ENCODE measurements around the gene CELA2A. TPM values are rescaled to one million over a fixed set of nuclear protein-coding genes. Genes with fewer than 3 reads are reported as not detected.

The CELA2A gene
- total and polyA plus RNA-seq, 8 donors, result 360 to 20,184 (median 3,756) TPM

DNA sequence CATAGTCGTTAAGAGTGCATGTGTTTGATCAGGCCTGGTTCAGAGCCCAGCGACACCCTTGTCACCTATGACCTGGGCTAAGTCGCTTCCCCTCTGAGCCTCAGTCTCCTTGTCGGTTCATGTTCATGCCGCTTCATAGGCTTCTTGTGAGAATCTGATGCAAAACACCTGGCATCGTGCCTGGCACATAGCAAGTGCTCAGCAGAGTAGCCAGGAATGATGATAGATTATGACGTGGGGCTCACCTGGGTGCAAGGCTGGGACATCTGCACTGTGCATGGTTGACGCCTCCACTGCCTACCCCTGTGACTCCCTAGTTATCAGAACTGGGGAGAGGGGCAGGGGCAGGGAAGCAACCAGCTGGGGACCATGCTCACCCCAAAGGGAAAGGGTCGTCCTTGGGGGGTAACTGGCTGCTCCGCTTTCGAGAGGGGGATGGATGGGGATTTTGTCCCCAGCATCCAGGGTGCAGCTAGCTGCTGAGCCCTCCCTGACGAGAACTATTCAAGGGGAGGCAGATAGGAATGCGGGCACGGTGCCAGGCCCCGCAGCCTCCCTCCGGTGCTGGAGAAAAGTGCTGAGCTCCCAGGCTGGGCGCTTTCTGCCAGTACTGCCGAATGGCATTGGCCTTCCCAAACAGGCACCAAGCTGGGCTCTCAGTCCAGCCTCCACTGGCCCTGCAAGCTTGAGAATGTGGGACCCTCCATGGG lies 37.6 kb upstream of the CELA2A start:
- no peak for FAIRE-seq
- Histone ChIP-seq H3K4me1 (peaks cover 12 to 75% (median 36%) of the 10 kb centered on the region in 3 donors), H3K27me3 (no peaks in the 10 kb centered on the region), H3K27ac (peak overlapping the region in 2 of 4 donors; percentile 1 to 21), H3K9me3 (no peaks in the 10 kb centered on the region), H3K36me3 (no peaks in the 10 kb centered on the region), H3K4me3 (no peak overlapping the region)
- peak in 4 of 6 donors; percentile 50 to 79 (median 72) for DNase-seq
- TF ChIP-seq, protein P1, sequence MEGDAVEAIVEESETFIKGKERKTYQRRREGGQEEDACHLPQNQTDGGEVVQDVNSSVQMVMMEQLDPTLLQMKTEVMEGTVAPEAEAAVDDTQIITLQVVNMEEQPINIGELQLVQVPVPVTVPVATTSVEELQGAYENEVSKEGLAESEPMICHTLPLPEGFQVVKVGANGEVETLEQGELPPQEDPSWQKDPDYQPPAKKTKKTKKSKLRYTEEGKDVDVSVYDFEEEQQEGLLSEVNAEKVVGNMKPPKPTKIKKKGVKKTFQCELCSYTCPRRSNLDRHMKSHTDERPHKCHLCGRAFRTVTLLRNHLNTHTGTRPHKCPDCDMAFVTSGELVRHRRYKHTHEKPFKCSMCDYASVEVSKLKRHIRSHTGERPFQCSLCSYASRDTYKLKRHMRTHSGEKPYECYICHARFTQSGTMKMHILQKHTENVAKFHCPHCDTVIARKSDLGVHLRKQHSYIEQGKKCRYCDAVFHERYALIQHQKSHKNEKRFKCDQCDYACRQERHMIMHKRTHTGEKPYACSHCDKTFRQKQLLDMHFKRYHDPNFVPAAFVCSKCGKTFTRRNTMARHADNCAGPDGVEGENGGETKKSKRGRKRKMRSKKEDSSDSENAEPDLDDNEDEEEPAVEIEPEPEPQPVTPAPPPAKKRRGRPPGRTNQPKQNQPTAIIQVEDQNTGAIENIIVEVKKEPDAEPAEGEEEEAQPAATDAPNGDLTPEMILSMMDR (IDR thresholded peaks at IDR 0.05), result no peak
- 33 to 46% methylated on average over 18 of the region's 18 CpGs for WGBS, 2 donors
- ATAC-seq, result peak; percentile 4 to 14 (median 8)
- intact Hi-C loops (cut with DNase I), result no loop called here

DNA sequence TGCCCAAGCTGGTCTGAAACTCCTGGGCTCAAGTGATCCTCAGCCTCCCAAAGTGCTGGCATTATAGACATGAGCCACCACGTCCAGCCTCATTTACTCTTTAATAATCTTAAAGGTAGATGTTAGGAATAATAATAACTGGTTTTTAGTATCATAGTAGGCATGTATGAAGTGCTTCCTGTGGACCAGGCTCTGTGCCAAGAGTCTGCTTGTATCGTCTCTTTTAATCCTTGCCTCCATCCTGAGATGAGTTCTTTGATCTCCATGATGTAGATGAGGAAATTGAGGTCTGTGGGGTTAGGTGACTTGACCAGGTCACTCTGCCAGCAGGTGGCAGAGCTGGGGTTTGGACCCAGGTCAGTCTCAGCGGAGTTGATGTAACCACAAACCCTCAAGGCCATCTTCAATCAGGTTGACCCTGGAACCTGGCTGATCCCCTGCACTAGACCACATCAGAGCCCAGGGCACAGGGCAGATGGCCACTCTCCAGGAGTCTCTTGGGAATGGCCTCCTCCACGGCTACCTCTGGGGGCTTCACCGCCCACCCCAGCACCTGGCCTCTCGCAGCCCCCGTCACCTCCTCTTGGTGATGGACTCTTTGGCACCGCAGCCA lies 35.6 kb upstream of the CELA2A start:
- Histone ChIP-seq H3K4me1 (peaks cover 9 to 84% (median 47%) of the 10 kb centered on the region in 3 donors), H3K27me3 (no peaks in the 10 kb centered on the region), H3K4me3 (no peak overlapping the region), H3K27ac (peak overlapping the region in 3 of 4 donors; percentile 44 to 68 (median 62)), H3K9me3 (no peaks in the 10 kb centered on the region), H3K36me3 (peaks cover 0 to 3% (median 0%) of the 10 kb centered on the region in 3 donors)
- FAIRE-seq, result no peak
- ATAC-seq, result peak in 3 of 4 donors; percentile 12 to 33 (median 13)
- WGBS, 2 donors, result 55 to 64% methylated on average over 8 of the region's 8 CpGs
- intact Hi-C loops (cut with DNase I), result no loop called here
- TF ChIP-seq, protein P1 (IDR thresholded peaks at IDR 0.05), result peak in 1 of 4 donors; percentile 12
- peak in 5 of 6 donors; percentile 57 to 66 (median 64) for DNase-seq

DNA sequence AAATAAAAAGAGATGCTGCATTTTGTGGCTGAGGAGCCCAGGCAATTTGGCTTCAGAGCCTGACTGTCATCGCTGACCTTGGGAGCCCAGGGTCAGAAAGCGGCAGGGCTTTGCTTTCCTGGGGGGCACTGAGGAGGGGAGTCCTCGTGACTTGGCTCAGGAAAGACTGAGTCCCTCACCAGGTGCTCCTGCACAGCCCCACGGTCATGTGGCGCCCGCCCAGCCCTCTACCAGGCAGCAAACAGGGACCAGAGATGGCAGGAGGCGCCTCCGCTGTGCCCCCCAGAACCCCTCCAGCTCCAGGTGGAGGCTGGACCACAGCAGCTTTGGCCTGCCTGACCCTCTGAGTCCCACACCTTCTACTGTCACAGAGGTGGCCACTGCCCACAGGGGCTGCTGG lies 33.7 kb upstream of the CELA2A start:
- H3K4me3 ChIP-seq, result no peak overlapping the region
- DNase-seq (peak in 4 of 6 donors; percentile 31 to 64 (median 51)), ATAC-seq (no peak), FAIRE-seq (no peak)
- 57 to 72% methylated on average over 6 to 8 of the region's 8 CpGs for WGBS, 2 donors
- TF ChIP-seq, protein P1 (IDR thresholded peaks at IDR 0.05), result no peak
- no peaks in the 10 kb centered on the region for H3K27me3 ChIP-seq
- H3K27ac ChIP-seq, result peak overlapping the region in 3 of 4 donors; percentile 74 to 81 (median 80)
- intact Hi-C loops (cut with DNase I), result no loop called here
- H3K36me3 ChIP-seq, result peaks cover 0 to 8% (median 0%) of the 10 kb centered on the region in 3 donors
- H3K4me1 ChIP-seq, result peaks cover 10 to 67% (median 47%) of the 10 kb centered on the region in 3 donors
- H3K9me3 ChIP-seq, result no peaks in the 10 kb centered on the region

DNA sequence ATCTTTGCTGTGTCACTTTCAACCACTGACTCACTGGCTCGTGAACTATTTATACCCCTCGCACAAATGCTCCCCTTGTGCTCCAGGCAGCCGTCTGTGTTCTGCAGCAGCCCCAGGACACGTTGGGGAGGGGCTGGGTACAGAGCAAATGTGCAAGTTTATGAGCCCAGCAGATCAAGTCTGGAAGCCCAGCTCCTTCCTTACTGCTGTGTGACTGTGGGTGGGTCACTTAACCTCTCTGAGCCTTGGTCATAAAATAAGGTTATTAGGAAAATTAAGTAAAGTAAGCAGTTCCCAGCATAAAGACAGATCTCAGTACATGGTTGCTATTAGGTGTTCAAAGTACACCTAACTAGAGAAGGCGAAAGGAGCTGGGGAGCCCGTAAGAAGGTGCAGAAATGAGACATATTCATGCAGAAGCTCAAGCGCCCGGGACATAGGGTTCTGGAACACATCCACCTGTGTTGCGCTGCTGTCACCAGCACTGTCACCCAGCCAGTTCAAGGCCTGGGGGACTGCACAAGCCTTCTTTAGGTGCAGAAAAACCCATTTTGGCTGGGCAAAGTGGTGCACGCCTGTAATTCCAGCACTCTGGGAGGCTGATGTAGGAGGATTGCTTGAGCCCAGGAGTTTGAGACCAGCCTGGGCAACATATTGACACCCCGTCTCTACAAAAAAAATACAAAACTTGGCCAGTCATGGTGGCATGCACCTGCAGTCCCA lies 33.0 kb upstream of the CELA2A start:
- Histone ChIP-seq H3K9me3 (no peaks in the 10 kb centered on the region), H3K4me3 (peak overlapping the region in 1 of 4 donors; percentile 5), H3K27ac (peak overlapping the region; percentile 31 to 81 (median 77)), H3K4me1 (peaks cover 10 to 65% (median 47%) of the 10 kb centered on the region in 3 donors), H3K36me3 (peaks cover 0 to 14% (median 0%) of the 10 kb centered on the region in 3 donors), H3K27me3 (no peaks in the 10 kb centered on the region)
- FAIRE-seq, result no peak
- peak in 2 of 6 donors; percentile 16 to 47 for DNase-seq
- intact Hi-C loops (cut with DNase I), result no loop called here
- 47 to 52% methylated on average over 11 of the region's 11 CpGs for WGBS, 2 donors
- TF ChIP-seq, protein P1 (IDR thresholded peaks at IDR 0.05), result no peak
- peak in 3 of 4 donors; percentile 1 to 9 (median 4) for ATAC-seq

Measured in pancreas (tissue), 10 donors.